HG03159 (cell line): Measurements from ENCODE around the gene ITGB1BP1.
A peak's percentile ranks its signal among the peaks of the same experiment; 100 is the strongest.

ENCODE experiments used
- ATAC-seq: cut with Tn5 transposase; IDR thresholded peaks from one replicate; pipeline ENCODE4 v1.9.1; 2021; ENCODE audit warnings: mild to moderate bottlenecking, moderate library complexity; ENCODE audit not compliant: unreplicated experiment

Gene ITGB1BP1

GRCh38 chr2:9428965-9429577, 5.7 kb upstream of the ITGB1BP1 start:
- ATAC-seq = no peak

- no peak for ATAC-seq
Measured at GRCh38 chr2:9424447-9425164, 1.3 kb upstream of the ITGB1BP1 start.

GRCh38 chr2:9423922-9424272, 569 bp upstream of the ITGB1BP1 start:
- peak; percentile 10 for ATAC-seq

- ATAC-seq = peak; percentile 35
Measured at GRCh38 chr2:9422321-9423099, 818 bp downstream of the ITGB1BP1 start.

GRCh38 chr2:9420495-9420894, 2.8 kb downstream of the ITGB1BP1 start:
- ATAC-seq = no peak

GRCh38 chr2:9419541-9419940, 3.8 kb downstream of the ITGB1BP1 start:
- ATAC-seq = no peak

GRCh38 chr2:9418746-9419145, 4.6 kb downstream of the ITGB1BP1 start:
- ATAC-seq = no peak

- no peak for ATAC-seq
Measured at GRCh38 chr2:9417725-9418124, 5.6 kb downstream of the ITGB1BP1 start.

- no peak for ATAC-seq
Measured at GRCh38 chr2:9416962-9417316, 6.4 kb downstream of the ITGB1BP1 start.

GRCh38 chr2:9416267-9416961, 6.9 kb downstream of the ITGB1BP1 start:
- no peak for ATAC-seq

GRCh38 chr2:9415516-9416169, 7.7 kb downstream of the ITGB1BP1 start:
- no peak for ATAC-seq

GRCh38 chr2:9412781-9413180, 10.5 kb downstream of the ITGB1BP1 start:
- no peak for ATAC-seq

- no peak for ATAC-seq
Measured at GRCh38 chr2:9410108-9410507, 13.2 kb downstream of the ITGB1BP1 start.

GRCh38 chr2:9408641-9409151, 14.6 kb downstream of the ITGB1BP1 start:
- no peak for ATAC-seq

- no peak for ATAC-seq
Measured at GRCh38 chr2:9407363-9407811, 15.9 kb downstream of the ITGB1BP1 start.

GRCh38 chr2:9406529-9407362, 16.6 kb downstream of the ITGB1BP1 start:
- no peak for ATAC-seq

- ATAC-seq = no peak
Measured at GRCh38 chr2:9405636-9406035, 17.7 kb downstream of the ITGB1BP1 start.

GRCh38 chr2:9404451-9404850, 18.9 kb downstream of the ITGB1BP1 start:
- ATAC-seq = no peak

GRCh38 chr2:9403924-9404323, 19.4 kb downstream of the ITGB1BP1 start:
- no peak for ATAC-seq
